Uterus (tissue), 4 donors: ENCODE data around the gene SPDYE6. TPM values are rescaled to one million over a fixed set of nuclear protein-coding genes. Genes with fewer than 3 reads are reported as not detected.

Experiments used
- DNase-seq, 2 donors: peaks; one replicate each; pipeline ENCODE4 v3.0.0-alpha.2; 2019 to 2020
- H3K27ac ChIP-seq, 2 donors: fragments of 200-600 bp; sonication (generic); 1 replicate in 1 of 2; 2 replicates in 1 of 2; pipeline ENCODE4 v1.5.1; 2016 to 2018
- H3K27me3 ChIP-seq, 2 donors: fragments of 200-600 bp; sonication (generic); one replicate each; pipeline ENCODE4 v1.5.1; 2018 to 2019; ENCODE audit warnings: control low read depth in 1 of 2
- H3K36me3 ChIP-seq, 2 donors: fragments of 200-600 bp; sonication (generic); one replicate each; pipeline ENCODE4 v1.5.1; 2019; ENCODE audit warnings: control low read depth in 1 of 2
- H3K4me1 ChIP-seq, 2 donors: fragments of 200-600 bp; sonication (generic); one replicate each; pipeline ENCODE4 v1.5.1; 2018 to 2019; ENCODE audit warnings: control low read depth in 1 of 2
- H3K4me3 ChIP-seq, 2 donors: fragments of 200-600 bp; sonication (generic); 1 replicate in 1 of 2; 2 replicates in 1 of 2; pipeline ENCODE4 v1.5.1; 2018 to 2019; ENCODE audit warnings: mild to moderate bottlenecking in 1 of 2
- H3K9me3 ChIP-seq, 2 donors: fragments of 200-600 bp; sonication (generic); one replicate each; pipeline ENCODE4 v1.5.1; 2019; ENCODE audit warnings: control low read depth in 1 of 2
- CTCF ChIP-seq, 4 experiments: fragments of 200-600 bp in 2 of 4; fragments of 450-650 bp in 2 of 4; sonication (generic) in 2 of 4; IDR thresholded peaks; one replicate each; pipeline ENCODE4 v1.5.1; 2016 to 2019; ENCODE audit warnings: antibody characterized with exemption in 4 of 4, mild to moderate bottlenecking in 2 of 4, moderate library complexity in 1 of 4
- POLR2A ChIP-seq, 2 donors: fragments of 450-650 bp; IDR thresholded peaks; one replicate each; pipeline ENCODE4 v1.6.1; 2016; ENCODE audit warnings: antibody characterized with exemption in 2 of 2, mild to moderate bottlenecking in 1 of 2, moderate library complexity in 1 of 2
- intact Hi-C: fragments of 100-400 bp; cut with DNase I; formaldehyde crosslinking; loops from one replicate; pipeline ENCODE4 v1.15.1; 2023; ENCODE audit warnings: low total_unique reads
- total RNA-seq, 4 donors: library from RNA; depleted of rRNA in 3 of 4; stranded (reverse); fragments of >200 nt in 3 of 4; gene quantifications; one replicate each; pipeline versions ENCODE4 v1.1.0 to v1.2.4, GENCODE V29; 2014 to 2023
- donor health status: DM: yes; HTN: yes; CAD: no.

The SPDYE6 gene
- total RNA-seq, 4 donors from 2014 or later: not detected

DNA sequence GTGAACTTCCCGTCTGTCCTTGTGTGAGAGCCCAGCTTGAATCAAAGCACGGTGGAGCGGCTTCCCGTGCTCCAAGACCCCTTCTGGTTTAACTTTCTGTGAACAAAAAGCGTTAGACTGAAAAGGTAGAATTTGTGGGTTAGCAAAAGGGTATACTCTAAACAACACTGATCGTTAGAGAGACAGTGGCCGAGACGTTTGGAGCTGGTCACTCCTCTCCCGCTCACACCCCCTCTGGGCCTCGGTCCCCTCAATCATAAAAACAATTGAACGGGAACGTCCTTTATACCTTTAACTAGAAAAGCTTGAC, 40.4 kb upstream of the SPDYE6 start:
- Histone ChIP-seq H3K4me1 (no peaks in the 10 kb centered on the region), H3K27me3 (no peaks in the 10 kb centered on the region), H3K27ac (peak overlapping the region; percentile 81 to 83), H3K9me3 (no peaks in the 10 kb centered on the region), H3K36me3 (no peaks in the 10 kb centered on the region), H3K4me3 (peak overlapping the region; percentile 61 to 93)
- intact Hi-C loops: no loop called here
- no peak for DNase-seq
- no peak for TF ChIP-seq POLR2A (IDR thresholded peaks at IDR 0.05)
- no peak for TF ChIP-seq CTCF (IDR thresholded peaks at IDR 0.05)

DNA sequence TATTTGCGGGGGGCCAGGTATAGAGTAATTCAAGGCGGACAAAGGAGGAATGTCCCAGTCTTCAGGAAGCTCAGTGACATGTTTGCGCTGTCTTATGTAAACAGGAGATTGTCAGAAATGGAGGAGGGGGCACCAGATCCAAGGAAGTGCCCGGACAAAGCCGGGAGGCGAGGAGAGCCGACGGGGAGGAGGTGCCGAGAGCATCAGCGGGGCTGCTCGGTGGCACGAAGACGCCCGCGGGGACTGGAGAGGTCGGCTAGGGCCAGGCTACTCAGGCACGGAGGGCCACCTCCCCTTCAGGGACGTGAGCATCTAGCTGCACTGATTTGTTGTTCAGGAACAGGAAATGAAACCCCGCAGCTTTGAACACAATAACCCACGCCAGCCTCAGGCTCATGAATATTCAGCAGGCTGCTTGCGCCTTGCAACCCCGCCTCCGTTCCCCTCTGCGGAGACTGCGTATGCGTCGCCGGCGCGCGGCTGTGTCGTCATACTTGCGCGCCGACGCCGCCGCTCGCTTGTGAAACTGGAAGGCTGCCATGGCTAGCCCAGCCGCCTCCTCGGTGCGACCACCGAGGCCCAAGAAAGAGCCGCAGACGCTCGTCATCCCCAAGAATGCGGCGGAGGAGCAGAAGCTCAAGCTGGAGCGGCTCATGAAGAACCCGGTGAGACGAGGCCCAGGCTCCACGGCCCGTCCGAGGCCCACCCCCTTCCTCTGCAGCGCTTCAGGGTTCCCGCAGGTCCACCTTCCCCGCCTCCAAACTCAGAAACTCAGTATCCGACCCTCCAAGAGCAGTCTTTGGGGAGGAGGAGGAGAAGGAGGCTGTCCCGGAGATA, 39.8 kb upstream of the SPDYE6 start, which contains the start of gene PRKRIP1:
TSS of gene PRKRIP1 (plus strand) at position 491 of the 837 bp plus-strand sequence. CDS start at position 540, 49 bp downstream.
- H3K27me3 ChIP-seq: no peaks in the 10 kb centered on the region
- no peaks in the 10 kb centered on the region for H3K9me3 ChIP-seq
- intact Hi-C loops: no loop called here
- H3K36me3 ChIP-seq: no peaks in the 10 kb centered on the region
- H3K4me1 ChIP-seq: no peaks in the 10 kb centered on the region
- peak within 1 kb of the TSS; percentile 61 to 93 for H3K4me3 ChIP-seq
- DNase-seq: peak; percentile 76 to 85
- peak within 1 kb of the TSS; percentile 81 to 83 for H3K27ac ChIP-seq
- TF ChIP-seq CTCF (IDR thresholded peaks at IDR 0.05): peak in 1 of 4 experiments; percentile 5
- TF ChIP-seq POLR2A (IDR thresholded peaks at IDR 0.05): peak in 1 of 2 donors; percentile 28

GRCh38 chr7:102395592-102395872, 39.3 kb upstream of the SPDYE6 start:
- Histone ChIP-seq H3K36me3 (no peaks in the 10 kb centered on the region), H3K4me1 (no peaks in the 10 kb centered on the region), H3K9me3 (no peaks in the 10 kb centered on the region), H3K27me3 (no peaks in the 10 kb centered on the region), H3K27ac (peak overlapping the region; percentile 81 to 83), H3K4me3 (peak overlapping the region; percentile 61 to 93)
- TF ChIP-seq POLR2A (IDR thresholded peaks at IDR 0.05) (no peak), CTCF (IDR thresholded peaks at IDR 0.05) (no peak)
- intact Hi-C loops: no loop called here
- DNase-seq: no peak

DNA sequence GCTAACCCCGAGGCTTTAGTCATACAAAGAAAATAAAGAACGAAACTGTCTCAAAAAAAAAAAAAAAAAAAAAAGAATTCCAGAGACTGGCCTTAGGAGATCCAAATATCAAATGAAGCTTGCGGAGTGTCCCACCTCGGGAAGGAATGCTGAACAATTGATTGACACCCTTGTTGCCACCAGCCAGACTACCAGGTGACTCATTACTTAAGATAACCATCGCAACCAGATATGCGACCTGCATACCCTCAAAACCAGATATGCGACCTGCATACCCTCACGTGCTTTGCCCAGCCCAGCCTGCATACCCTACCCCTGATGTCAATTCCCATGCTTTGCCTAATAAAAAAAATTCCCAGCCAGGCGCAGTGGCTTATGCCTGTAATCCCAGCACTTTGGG, 37.2 kb upstream of the SPDYE6 start:
- H3K36me3 ChIP-seq: no peaks in the 10 kb centered on the region
- no peak for TF ChIP-seq POLR2A (IDR thresholded peaks at IDR 0.05)
- no peak for TF ChIP-seq CTCF (IDR thresholded peaks at IDR 0.05)
- no peak for DNase-seq
- no peaks in the 10 kb centered on the region for H3K27me3 ChIP-seq
- no peaks in the 10 kb centered on the region for H3K4me1 ChIP-seq
- H3K4me3 ChIP-seq: no peak overlapping the region
- intact Hi-C loops: no loop called here
- no peaks in the 10 kb centered on the region for H3K9me3 ChIP-seq
- H3K27ac ChIP-seq: no peak overlapping the region

DNA sequence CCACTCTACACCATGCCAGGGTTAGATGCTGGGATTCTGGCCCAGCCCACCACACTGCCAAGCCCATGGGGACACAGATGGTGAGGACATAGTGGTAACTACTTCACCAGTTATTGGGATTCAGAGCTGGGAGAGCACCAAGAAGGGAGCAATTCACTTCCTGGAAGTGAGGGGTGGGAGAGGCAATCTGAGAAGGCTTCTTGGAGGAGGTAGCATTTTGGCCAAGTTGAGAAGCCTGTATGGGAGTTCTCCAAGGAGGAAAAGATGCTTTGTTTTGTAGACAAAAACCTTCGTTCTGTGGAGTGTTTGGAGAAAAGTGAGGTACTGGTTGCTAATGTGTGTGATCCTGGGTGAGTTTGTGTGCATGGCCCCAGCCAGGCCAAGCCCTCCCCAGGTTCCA, 36.1 kb upstream of the SPDYE6 start:
- H3K9me3 ChIP-seq: no peaks in the 10 kb centered on the region
- intact Hi-C loops: no loop called here
- H3K27ac ChIP-seq: no peak overlapping the region
- H3K36me3 ChIP-seq: no peaks in the 10 kb centered on the region
- no peak for DNase-seq
- H3K4me1 ChIP-seq: no peaks in the 10 kb centered on the region
- TF ChIP-seq CTCF (IDR thresholded peaks at IDR 0.05): no peak
- no peak for TF ChIP-seq POLR2A (IDR thresholded peaks at IDR 0.05)
- no peak overlapping the region for H3K4me3 ChIP-seq
- H3K27me3 ChIP-seq: no peaks in the 10 kb centered on the region
